Measurements from ENCODE around the gene REPIN1.

REPIN1 gene

GRCh38 chr7:150368096-150368883 lies at the start of gene REPIN1:
Gene REPIN1, plus strand, starts transcription at chr7:150368822. Its CDS starts 890 bp downstream, at chr7:150369712.
- DNase-seq (ENCODE audit: low read depth): no peak

- no peak for DNase-seq (ENCODE audit: low read depth)
These were observed 46.9 kb upstream of the REPIN1 start for GRCh38 chr7:150321788-150322113.

GRCh38 chr7:150322114-150322832 lies 46.3 kb upstream of the REPIN1 start:
- DNase-seq (ENCODE audit: low read depth): no peak

- DNase-seq (ENCODE audit: low read depth): no peak
These were observed 45.6 kb upstream of the REPIN1 start, which contains the start of the genes ACTR3C and LRRC61 for GRCh38 chr7:150322833-150323681. Gene ACTR3C, minus strand, starts transcription at chr7:150323545. Its CDS starts 28,249 bp downstream, at chr7:150295296. Gene LRRC61, plus strand, starts transcription at chr7:150323355. Its CDS starts 13,507 bp downstream, at chr7:150336862.

GRCh38 chr7:150323682-150324372 lies 44.8 kb upstream of the REPIN1 start:
- no peak for DNase-seq (ENCODE audit: low read depth)

- no peak for DNase-seq (ENCODE audit: low read depth)
These were observed 44.2 kb upstream of the REPIN1 start for GRCh38 chr7:150324373-150324961.

GRCh38 chr7:150325110-150325611 lies 43.5 kb upstream of the REPIN1 start:
- DNase-seq (ENCODE audit: low read depth): no peak

GRCh38 chr7:150325901-150326300 lies 42.7 kb upstream of the REPIN1 start:
- DNase-seq (ENCODE audit: low read depth): no peak

GRCh38 chr7:150326657-150327268 lies 41.9 kb upstream of the REPIN1 start:
- no peak for DNase-seq (ENCODE audit: low read depth)

GRCh38 chr7:150327308-150327707 lies 41.3 kb upstream of the REPIN1 start:
- no peak for DNase-seq (ENCODE audit: low read depth)

GRCh38 chr7:150329331-150330120 lies 39.1 kb upstream of the REPIN1 start:
- DNase-seq (ENCODE audit: low read depth): no peak

GRCh38 chr7:150330211-150330885 lies 38.3 kb upstream of the REPIN1 start:
- no peak for DNase-seq (ENCODE audit: low read depth)

- DNase-seq (ENCODE audit: low read depth): no peak
These were observed 35.6 kb upstream of the REPIN1 start for GRCh38 chr7:150332852-150333635.

- DNase-seq (ENCODE audit: low read depth): no peak
These were observed 35.0 kb upstream of the REPIN1 start for GRCh38 chr7:150333659-150334058.

GRCh38 chr7:150334108-150334507 lies 34.5 kb upstream of the REPIN1 start:
- no peak for DNase-seq (ENCODE audit: low read depth)

- DNase-seq (ENCODE audit: low read depth): no peak
These were observed 33.4 kb upstream of the REPIN1 start for GRCh38 chr7:150335108-150335773.

- DNase-seq (ENCODE audit: low read depth): no peak
These were observed 32.9 kb upstream of the REPIN1 start for GRCh38 chr7:150335774-150336112.

- DNase-seq (ENCODE audit: low read depth): no peak
These were observed 31.9 kb upstream of the REPIN1 start for GRCh38 chr7:150336746-150337145.

All from non-pigmented ciliary epithelial cell (primary cell).